Astrocyte (in vitro differentiated cells and primary cell): ENCODE data around the gene PIGZ.

Experiments used
- EZH2 ChIP-seq: IDR thresholded peaks from 2 replicates; pipeline ENCODE4 v1.6.1; 2012; ENCODE audit warnings: mild to moderate bottlenecking, low read length, inconsistent platforms; ENCODE audit not compliant: insufficient read depth
- TF ChIP-seq, protein P1 (sequence below): IDR thresholded peaks from 2 replicates; pipeline ENCODE4 v1.5.1; 2011; ENCODE audit warnings: low read depth, mild to moderate bottlenecking, inconsistent platforms, low read length, moderate library complexity; ENCODE audit not compliant: insufficient read depth

DNA sequence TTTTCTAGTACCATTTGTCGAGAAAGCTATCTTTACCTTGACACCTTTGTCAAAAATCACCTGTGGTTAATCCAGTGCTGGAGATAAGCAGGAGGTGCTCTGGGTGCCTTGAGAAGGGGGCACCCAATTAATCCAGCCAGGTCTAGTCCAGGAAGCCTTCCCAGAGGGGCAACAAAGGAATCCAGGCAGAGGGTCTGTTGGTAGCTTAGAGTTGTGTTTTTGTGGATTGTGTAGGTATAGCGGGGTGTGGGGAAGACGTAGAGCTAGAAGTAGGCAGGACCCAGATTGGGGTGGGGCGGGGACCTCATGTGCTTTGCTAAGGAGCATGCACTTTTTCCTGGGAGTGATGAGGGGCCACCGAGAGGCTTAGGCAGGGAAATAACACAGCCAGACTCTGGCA lies 6.0 kb upstream of the PIGZ start:
- TF ChIP-seq, protein P1, sequence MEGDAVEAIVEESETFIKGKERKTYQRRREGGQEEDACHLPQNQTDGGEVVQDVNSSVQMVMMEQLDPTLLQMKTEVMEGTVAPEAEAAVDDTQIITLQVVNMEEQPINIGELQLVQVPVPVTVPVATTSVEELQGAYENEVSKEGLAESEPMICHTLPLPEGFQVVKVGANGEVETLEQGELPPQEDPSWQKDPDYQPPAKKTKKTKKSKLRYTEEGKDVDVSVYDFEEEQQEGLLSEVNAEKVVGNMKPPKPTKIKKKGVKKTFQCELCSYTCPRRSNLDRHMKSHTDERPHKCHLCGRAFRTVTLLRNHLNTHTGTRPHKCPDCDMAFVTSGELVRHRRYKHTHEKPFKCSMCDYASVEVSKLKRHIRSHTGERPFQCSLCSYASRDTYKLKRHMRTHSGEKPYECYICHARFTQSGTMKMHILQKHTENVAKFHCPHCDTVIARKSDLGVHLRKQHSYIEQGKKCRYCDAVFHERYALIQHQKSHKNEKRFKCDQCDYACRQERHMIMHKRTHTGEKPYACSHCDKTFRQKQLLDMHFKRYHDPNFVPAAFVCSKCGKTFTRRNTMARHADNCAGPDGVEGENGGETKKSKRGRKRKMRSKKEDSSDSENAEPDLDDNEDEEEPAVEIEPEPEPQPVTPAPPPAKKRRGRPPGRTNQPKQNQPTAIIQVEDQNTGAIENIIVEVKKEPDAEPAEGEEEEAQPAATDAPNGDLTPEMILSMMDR: no peak
- TF ChIP-seq EZH2: no peak
